ENCODE measurements around the gene HSPA4.
"Not testable (repeated sequence)": the region's sequence is repeated elsewhere in the genome, so short reads cannot be mapped to it uniquely, and the experiment has no call there.

Gene HSPA4

GRCh38 chr5:133032852-133033742, 18.7 kb upstream of the HSPA4 start:
- H3K36me3 ChIP-seq (ENCODE audit: insufficient read depth, low read length) = no peaks in the 10 kb centered on the region
- peaks cover 5% of the 10 kb centered on the region for H3K4me1 ChIP-seq (ENCODE audit: insufficient read depth, low read length, poor library complexity, severe bottlenecking)
- H3K27me3 ChIP-seq (ENCODE audit: insufficient read depth, low read length, poor library complexity, severe bottlenecking) = no peaks in the 10 kb centered on the region
- H3K9me3 ChIP-seq (ENCODE audit: insufficient read depth, low read depth, low read length) = no peaks in the 10 kb centered on the region
- H3K9me2 ChIP-seq (replicated peaks; ENCODE audit: low read depth, low read length) = no peaks in the 10 kb centered on the region
- H3F3A ChIP-seq (ENCODE audit: low read depth) = no peaks in the 10 kb centered on the region
- H3K79me2 ChIP-seq (ENCODE audit: insufficient read depth, low read length) = no peaks in the 10 kb centered on the region
- no peaks in the 10 kb centered on the region for H4K20me1 ChIP-seq (ENCODE audit: insufficient read depth, low read length, poor library complexity, severe bottlenecking)
- H2AFZ ChIP-seq (ENCODE audit: low read length) = peak overlapping the region; percentile 65
- TF ChIP-seq EZH2phosphoT487 (IDR thresholded peaks at IDR 0.05; ENCODE audit: borderline replicate concordance) (no peak), CTCF (conservative IDR thresholded peaks at IDR 0.05; ENCODE audit: low read length) (no peak)
- no peak overlapping the region for H3K9ac ChIP-seq (ENCODE audit: low read depth, low read length, poor library complexity, severe bottlenecking)
- peak overlapping the region; percentile 8 for H3K4me2 ChIP-seq (ENCODE audit: low read depth, low read length, poor library complexity, severe bottlenecking)
- H3K4me3 ChIP-seq (ENCODE audit: low read length, poor library complexity, severe bottlenecking) = no peak overlapping the region

- H3K36me3 ChIP-seq (ENCODE audit: insufficient read depth, low read length) = no peaks in the 10 kb centered on the region
- no peaks in the 10 kb centered on the region for H3K9me3 ChIP-seq (ENCODE audit: insufficient read depth, low read depth, low read length)
- H4K20me1 ChIP-seq (ENCODE audit: insufficient read depth, low read length, poor library complexity, severe bottlenecking) = no peaks in the 10 kb centered on the region
- no peaks in the 10 kb centered on the region for H3K27me3 ChIP-seq (ENCODE audit: insufficient read depth, low read length, poor library complexity, severe bottlenecking)
- no peaks in the 10 kb centered on the region for H3K79me2 ChIP-seq (ENCODE audit: insufficient read depth, low read length)
- no peak overlapping the region for H2AFZ ChIP-seq (ENCODE audit: low read length)
- H3K4me3 ChIP-seq (ENCODE audit: low read length, poor library complexity, severe bottlenecking) = no peak overlapping the region
- no peaks in the 10 kb centered on the region for H3K9me2 ChIP-seq (replicated peaks; ENCODE audit: low read depth, low read length)
- peaks cover 5% of the 10 kb centered on the region for H3K4me1 ChIP-seq (ENCODE audit: insufficient read depth, low read length, poor library complexity, severe bottlenecking)
- no peak overlapping the region for H3K4me2 ChIP-seq (ENCODE audit: low read depth, low read length, poor library complexity, severe bottlenecking)
- TF ChIP-seq EZH2phosphoT487 (IDR thresholded peaks at IDR 0.05; ENCODE audit: borderline replicate concordance) (no peak), CTCF (conservative IDR thresholded peaks at IDR 0.05; ENCODE audit: low read length) (no peak)
- no peak overlapping the region for H3K9ac ChIP-seq (ENCODE audit: low read depth, low read length, poor library complexity, severe bottlenecking)
- H3F3A ChIP-seq (ENCODE audit: low read depth) = no peaks in the 10 kb centered on the region
Observed at GRCh38 chr5:133034064-133034463, 17.7 kb upstream of the HSPA4 start.

- Histone ChIP-seq H3K79me2 (ENCODE audit: insufficient read depth, low read length) (no peaks in the 10 kb centered on the region), H3F3A (ENCODE audit: low read depth) (no peaks in the 10 kb centered on the region)
Observed at GRCh38 chr5:133035224-133035623, 16.6 kb upstream of the HSPA4 start.

GRCh38 chr5:133036677-133037076, 15.1 kb upstream of the HSPA4 start:
- not testable (repeated sequence) for H2AFZ ChIP-seq (ENCODE audit: low read length); H3K4me1 ChIP-seq (ENCODE audit: insufficient read depth, low read length, poor library complexity, severe bottlenecking); H3K79me2 ChIP-seq (ENCODE audit: insufficient read depth, low read length); H3K27me3 ChIP-seq (ENCODE audit: insufficient read depth, low read length, poor library complexity, severe bottlenecking); H4K20me1 ChIP-seq (ENCODE audit: insufficient read depth, low read length, poor library complexity, severe bottlenecking); H3K9me2 ChIP-seq (replicated peaks; ENCODE audit: low read depth, low read length); H3K4me2 ChIP-seq (ENCODE audit: low read depth, low read length, poor library complexity, severe bottlenecking); H3F3A ChIP-seq (ENCODE audit: low read depth); H3K9ac ChIP-seq (ENCODE audit: low read depth, low read length, poor library complexity, severe bottlenecking); H3K9me3 ChIP-seq (ENCODE audit: insufficient read depth, low read depth, low read length); H3K36me3 ChIP-seq (ENCODE audit: insufficient read depth, low read length); H3K4me3 ChIP-seq (ENCODE audit: low read length, poor library complexity, severe bottlenecking)

More at GRCh38 chr5:133035224-133035623, 16.6 kb upstream of the HSPA4 start:
- H3K9me2 ChIP-seq (replicated peaks; ENCODE audit: low read depth, low read length) = no peaks in the 10 kb centered on the region
- H3K4me3 ChIP-seq (ENCODE audit: low read length, poor library complexity, severe bottlenecking) = no peak overlapping the region
- H3K27me3 ChIP-seq (ENCODE audit: insufficient read depth, low read length, poor library complexity, severe bottlenecking) = no peaks in the 10 kb centered on the region
- H3K9me3 ChIP-seq (ENCODE audit: insufficient read depth, low read depth, low read length) = no peaks in the 10 kb centered on the region
- no peaks in the 10 kb centered on the region for H3K36me3 ChIP-seq (ENCODE audit: insufficient read depth, low read length)
- no peak overlapping the region for H3K4me2 ChIP-seq (ENCODE audit: low read depth, low read length, poor library complexity, severe bottlenecking)
- H2AFZ ChIP-seq (ENCODE audit: low read length) = no peak overlapping the region
- H4K20me1 ChIP-seq (ENCODE audit: insufficient read depth, low read length, poor library complexity, severe bottlenecking) = no peaks in the 10 kb centered on the region
- no peak for TF ChIP-seq CTCF (conservative IDR thresholded peaks at IDR 0.05; ENCODE audit: low read length)
- no peak for TF ChIP-seq EZH2phosphoT487 (IDR thresholded peaks at IDR 0.05; ENCODE audit: borderline replicate concordance)
- no peak overlapping the region for H3K9ac ChIP-seq (ENCODE audit: low read depth, low read length, poor library complexity, severe bottlenecking)
- H3K4me1 ChIP-seq (ENCODE audit: insufficient read depth, low read length, poor library complexity, severe bottlenecking) = peaks cover 5% of the 10 kb centered on the region
